Upper lobe of left lung (tissue), 6 donors: Measurements from ENCODE around the gene JMJD1C. TPM values are rescaled to one million over a fixed set of nuclear protein-coding genes. Genes with fewer than 3 reads are reported as not detected.
"Not testable (repeated sequence)": the region's sequence is repeated elsewhere in the genome, so short reads cannot be mapped to it uniquely, and the experiment has no call there.

ENCODE experiments used
- ATAC-seq, 2 donors: fragments of 200-7000 bp; cut with Tn5 transposase; one replicate each; pipeline ENCODE4 v1.9.1; 2022; ENCODE audit warnings: mild to moderate bottlenecking in 2 of 2, moderate library complexity in 2 of 2; ENCODE audit not compliant: low FRiP score in 2 of 2
- DNase-seq, 2 donors: peaks; one replicate each; pipeline ENCODE4 v3.0.0-alpha.2; 2019 to 2020
- H3K27ac ChIP-seq, 4 donors: fragments of 200-600 bp; sonication (generic); one replicate each; pipeline ENCODE4 v1.5.1; 2016 to 2019
- H3K27me3 ChIP-seq, 4 donors: fragments of 200-600 bp; sonication (generic); one replicate each; pipeline ENCODE4 v1.5.1; 2017 to 2019
- H3K36me3 ChIP-seq, 4 donors: fragments of 200-600 bp; sonication (generic); one replicate each; pipeline ENCODE4 v1.5.1; 2016 to 2019
- H3K4me1 ChIP-seq, 4 donors: fragments of 200-600 bp; sonication (generic); one replicate each; pipeline ENCODE4 v1.5.1; 2018 to 2019
- H3K4me3 ChIP-seq, 4 donors: fragments of 200-600 bp; sonication (generic); one replicate each; pipeline ENCODE4 v1.5.1; 2017 to 2019; ENCODE audit warnings: mild to moderate bottlenecking in 2 of 4, moderate library complexity in 1 of 4
- H3K9me3 ChIP-seq, 4 donors: fragments of 200-600 bp; sonication (generic); one replicate each; pipeline ENCODE4 v1.5.1; 2018 to 2019
- EP300 ChIP-seq, 4 donors: sonication (generic); formaldehyde crosslinking; IDR thresholded peaks; one replicate each; pipeline ENCODE4 v1.5.1; 2017; ENCODE audit warnings: antibody characterized with exemption in 4 of 4, control low read depth in 2 of 4
- POLR2A ChIP-seq, 4 donors: fragments of 450-650 bp; IDR thresholded peaks; one replicate each; pipeline ENCODE4 v1.5.1; 2016 to 2017; ENCODE audit warnings: antibody characterized with exemption in 4 of 4, mild to moderate bottlenecking in 2 of 4
- POLR2AphosphoS5 ChIP-seq, 2 donors: sonication (generic); formaldehyde crosslinking; IDR thresholded peaks; one replicate each; pipeline ENCODE4 v1.5.1; 2017; ENCODE audit warnings: antibody characterized with exemption in 2 of 2
- WGBS, 2 donors: methylation state at CpG; one replicate each; pipeline ENCODE4 v1.1.5; 2017 to 2018; 5-methylcytosine and 5-hydroxymethylcytosine counted together
- total RNA-seq, 6 donors: library from RNA; depleted of rRNA in 4 of 6; stranded (reverse); fragments of >200 nt in 4 of 6; gene quantifications; one replicate each; pipeline versions ENCODE4 v1.1.0 to v1.2.1, GENCODE V29; 2016 to 2021
- TF ChIP-seq, protein P1 (sequence below), 6 experiments: fragments of 450-650 bp in 4 of 6; fragments of 200-600 bp in 2 of 6; sonication (generic) in 2 of 6; IDR thresholded peaks; one replicate each; pipeline ENCODE4 v1.5.1; 2016 to 2019; ENCODE audit warnings: antibody characterized with exemption in 6 of 6
- donor health status: DM: no; HTN: no; CAD: no; lungs with moderate emphysema.
- donor health status: DM: no; HTN: yes; CAD: no; lungs with severe emphysema.

Gene JMJD1C
- total RNA-seq, 6 donors from 2014 or later, result 80.2 to 130 (median 94.2) TPM

DNA sequence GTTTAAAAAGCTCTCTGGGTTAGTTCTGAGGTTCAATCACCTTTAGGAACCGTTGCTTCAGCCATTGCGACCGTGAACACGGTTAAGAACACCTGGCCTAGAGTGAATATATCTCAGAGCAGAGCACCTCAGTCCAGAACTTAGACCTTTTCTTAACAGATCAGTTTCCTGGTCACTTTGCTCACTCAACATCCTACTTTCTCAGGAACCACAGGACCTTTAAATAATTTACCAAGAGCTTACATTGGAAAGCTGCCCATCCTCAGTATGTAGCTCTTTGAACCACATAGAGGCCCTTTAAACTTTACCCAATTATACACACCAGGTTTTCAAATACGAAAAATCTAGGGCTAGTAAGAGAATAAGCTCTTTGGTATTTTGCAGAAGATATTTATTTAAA, 179.4 kb downstream of the JMJD1C start:
- Histone ChIP-seq H3K27ac (no peak overlapping the region), H3K27me3 (no peaks in the 10 kb centered on the region), H3K4me1 (no peaks in the 10 kb centered on the region), H3K4me3 (no peak overlapping the region), H3K9me3 (no peaks in the 10 kb centered on the region), H3K36me3 (no peaks in the 10 kb centered on the region)
- 92 to 94% methylated on average over 5 of the region's 5 CpGs for WGBS, 2 donors
- DNase-seq, result no peak
- TF ChIP-seq POLR2AphosphoS5 (IDR thresholded peaks at IDR 0.05), result no peak
- TF ChIP-seq, protein P1, sequence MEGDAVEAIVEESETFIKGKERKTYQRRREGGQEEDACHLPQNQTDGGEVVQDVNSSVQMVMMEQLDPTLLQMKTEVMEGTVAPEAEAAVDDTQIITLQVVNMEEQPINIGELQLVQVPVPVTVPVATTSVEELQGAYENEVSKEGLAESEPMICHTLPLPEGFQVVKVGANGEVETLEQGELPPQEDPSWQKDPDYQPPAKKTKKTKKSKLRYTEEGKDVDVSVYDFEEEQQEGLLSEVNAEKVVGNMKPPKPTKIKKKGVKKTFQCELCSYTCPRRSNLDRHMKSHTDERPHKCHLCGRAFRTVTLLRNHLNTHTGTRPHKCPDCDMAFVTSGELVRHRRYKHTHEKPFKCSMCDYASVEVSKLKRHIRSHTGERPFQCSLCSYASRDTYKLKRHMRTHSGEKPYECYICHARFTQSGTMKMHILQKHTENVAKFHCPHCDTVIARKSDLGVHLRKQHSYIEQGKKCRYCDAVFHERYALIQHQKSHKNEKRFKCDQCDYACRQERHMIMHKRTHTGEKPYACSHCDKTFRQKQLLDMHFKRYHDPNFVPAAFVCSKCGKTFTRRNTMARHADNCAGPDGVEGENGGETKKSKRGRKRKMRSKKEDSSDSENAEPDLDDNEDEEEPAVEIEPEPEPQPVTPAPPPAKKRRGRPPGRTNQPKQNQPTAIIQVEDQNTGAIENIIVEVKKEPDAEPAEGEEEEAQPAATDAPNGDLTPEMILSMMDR (IDR thresholded peaks at IDR 0.05), result no peak
- no peak for TF ChIP-seq POLR2A (IDR thresholded peaks at IDR 0.05)
- TF ChIP-seq EP300 (IDR thresholded peaks at IDR 0.05), result no peak
- ATAC-seq, result no peak

DNA sequence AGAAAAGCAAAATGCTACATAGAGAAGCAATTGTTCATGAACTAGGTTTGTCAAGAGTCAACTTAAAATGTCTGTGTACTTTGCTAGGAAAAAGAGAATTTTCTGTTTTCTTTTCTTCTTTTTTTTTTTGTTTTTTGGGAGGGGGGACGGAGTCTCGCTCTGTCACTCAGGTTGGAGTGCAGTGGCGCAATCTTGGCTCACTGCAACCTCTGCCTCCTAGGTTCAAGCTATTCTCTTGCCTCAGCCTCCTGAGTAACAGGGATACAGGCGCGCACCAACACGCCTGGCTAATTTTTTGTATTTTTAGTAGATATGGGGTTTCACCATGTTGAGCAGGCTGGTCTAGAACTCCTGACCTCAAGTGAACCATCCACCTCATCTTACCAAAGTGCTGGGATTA, 181.9 kb downstream of the JMJD1C start:
- ATAC-seq, H3K4me3 ChIP-seq, H3K36me3 ChIP-seq, H3K27ac ChIP-seq, H3K9me3 ChIP-seq, DNase-seq, H3K4me1 ChIP-seq, H3K27me3 ChIP-seq: not testable (repeated sequence)
- 96 to 98% methylated on average over 6 of the region's 6 CpGs for WGBS, 2 donors

DNA sequence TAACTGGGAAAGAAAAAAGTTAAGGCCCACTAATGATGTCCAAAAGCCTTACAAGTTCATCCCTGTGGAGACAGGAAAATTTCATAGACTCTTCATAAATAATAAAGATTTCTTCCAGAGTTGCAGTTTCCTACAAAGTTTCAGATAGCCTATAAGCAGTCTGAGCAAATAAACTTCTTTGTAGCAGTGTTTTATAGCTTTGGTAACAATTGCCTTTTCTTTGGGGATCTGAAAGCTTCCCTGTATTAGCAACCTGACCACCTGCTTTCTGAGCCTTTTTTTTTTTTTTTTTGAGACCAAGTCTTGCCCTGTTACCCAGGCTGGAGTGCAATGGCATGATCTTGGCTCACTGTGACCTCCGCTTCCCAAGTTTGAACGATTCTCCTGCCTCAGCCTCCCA, 182.7 kb downstream of the JMJD1C start:
- TF ChIP-seq POLR2A (IDR thresholded peaks at IDR 0.05), result no peak
- TF ChIP-seq, protein P1 (IDR thresholded peaks at IDR 0.05), result no peak
- TF ChIP-seq POLR2AphosphoS5 (IDR thresholded peaks at IDR 0.05), result no peak
- TF ChIP-seq EP300 (IDR thresholded peaks at IDR 0.05), result no peak
- no peak for DNase-seq
- Histone ChIP-seq H3K4me3 (no peak overlapping the region), H3K27me3 (no peaks in the 10 kb centered on the region), H3K9me3 (no peaks in the 10 kb centered on the region), H3K36me3 (no peaks in the 10 kb centered on the region), H3K4me1 (no peaks in the 10 kb centered on the region), H3K27ac (no peak overlapping the region)
- no peak for ATAC-seq
- 86 to 95% methylated on average over 2 of the region's 2 CpGs for WGBS, 2 donors

DNA sequence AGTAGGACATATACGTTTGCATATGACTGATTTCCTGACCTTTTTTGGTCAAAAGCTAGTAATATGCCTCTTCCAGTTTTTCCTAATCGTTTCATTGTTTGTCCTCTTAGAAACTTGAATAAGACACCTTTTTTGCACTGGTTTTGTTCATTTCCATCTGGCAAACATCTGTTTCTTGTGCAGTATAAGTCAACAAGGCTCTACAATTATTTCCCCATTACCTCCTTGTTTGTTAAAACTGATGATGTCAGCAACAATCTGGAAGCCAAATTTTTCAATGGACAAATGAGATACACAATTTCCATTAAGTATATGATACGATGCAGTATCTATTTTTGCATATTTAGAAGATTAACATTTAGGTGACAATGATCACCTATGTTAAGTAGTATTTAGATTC, 183.8 kb downstream of the JMJD1C start:
- Histone ChIP-seq H3K4me1 (no peaks in the 10 kb centered on the region), H3K27ac (no peak overlapping the region), H3K9me3 (no peaks in the 10 kb centered on the region), H3K27me3 (no peaks in the 10 kb centered on the region), H3K36me3 (no peaks in the 10 kb centered on the region), H3K4me3 (no peak overlapping the region)
- DNase-seq, result no peak
- no peak for ATAC-seq
- 78 to 87% methylated on average over 3 of the region's 3 CpGs for WGBS, 2 donors
- TF ChIP-seq, protein P1 (IDR thresholded peaks at IDR 0.05), result no peak
- no peak for TF ChIP-seq EP300 (IDR thresholded peaks at IDR 0.05)

DNA sequence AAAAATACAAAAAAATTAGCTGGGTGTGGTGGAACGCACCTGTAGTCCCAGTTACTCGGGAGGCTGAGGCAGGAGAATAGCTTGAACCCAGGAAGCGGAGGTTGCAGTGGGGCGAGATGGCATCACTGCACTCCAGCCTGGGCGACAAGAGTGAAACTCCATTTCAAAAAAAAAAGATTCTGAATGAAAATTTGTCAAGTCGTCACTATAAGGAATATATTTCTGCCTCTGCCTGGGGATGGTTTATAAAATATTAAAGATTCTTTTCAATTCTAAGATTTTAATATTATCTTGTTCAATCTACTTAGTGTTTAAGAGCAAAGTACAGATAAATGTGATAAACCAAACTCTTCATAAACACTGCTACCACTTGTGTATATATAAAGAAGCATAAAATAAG, 185.4 kb downstream of the JMJD1C start:
- WGBS, 2 donors, result 94 to 98% methylated on average over 6 of the region's 6 CpGs
- Histone ChIP-seq H3K27ac (no peak overlapping the region), H3K27me3 (no peaks in the 10 kb centered on the region), H3K4me1 (no peaks in the 10 kb centered on the region), H3K4me3 (no peak overlapping the region), H3K9me3 (no peaks in the 10 kb centered on the region), H3K36me3 (no peaks in the 10 kb centered on the region)
- TF ChIP-seq EP300 (IDR thresholded peaks at IDR 0.05) (no peak), POLR2AphosphoS5 (IDR thresholded peaks at IDR 0.05) (no peak), POLR2A (IDR thresholded peaks at IDR 0.05) (no peak)
- TF ChIP-seq, protein P1 (IDR thresholded peaks at IDR 0.05), result no peak
- no peak for ATAC-seq
- no peak for DNase-seq
